CD4-positive, alpha-beta T cell (primary cell): Measurements from ENCODE around the gene DNMT3A. TPM values are rescaled to one million over a fixed set of nuclear protein-coding genes. Genes with fewer than 3 reads are reported as not detected.

Experiments used
- ATAC-seq: fragments of 200-7000 bp; cut with Tn5 transposase; one replicate; pipeline ENCODE4 v1.10.0; 2022; ENCODE audit warnings: mild to moderate bottlenecking; ENCODE audit not compliant: poor library complexity
- CTCF ChIA-PET: fragments of 350-600 bp; sonication (Branson Sonifier 250); formaldehyde crosslinking; loops from one replicate; lab custom pipeline; 2021; ENCODE audit warnings: antibody characterized with exemption, inconsistent platforms; lab: Charles Lee
- POLR2A ChIA-PET: fragments of 350-600 bp; sonication (Branson Sonifier 250); formaldehyde crosslinking; loops from one replicate; lab custom pipeline; 2021; ENCODE audit warnings: antibody characterized with exemption, inconsistent platforms; lab: Charles Lee
- DNase-seq, 14 experiments: peaks; one replicate each; pipeline ENCODE4 v3.0.0-alpha.2; 2013 to 2020; ENCODE audit warnings: mixed read lengths in 2 of 14
- H3K27ac ChIP-seq, 2 donors: one replicate each; pipeline versions ENCODE4 v1.5.1 to v1.7.0; 2013; ENCODE audit warnings: low read length in 2 of 2, low read depth in 1 of 2, mild to moderate bottlenecking in 1 of 2
- H3K27me3 ChIP-seq, 2 experiments: 1 replicate in 1 of 2; 2 replicates in 1 of 2; pipeline versions ENCODE4 v1.6.1 to v1.7.0; 2013; ENCODE audit warnings: low read length in 2 of 2, control low read depth in 1 of 2, mild to moderate bottlenecking in 1 of 2, moderate library complexity in 1 of 2; ENCODE audit not compliant: insufficient read depth in 2 of 2, control insufficient read depth in 1 of 2
- H3K36me3 ChIP-seq: one replicate; pipeline ENCODE4 v1.6.1; 2013; ENCODE audit warnings: low read length, control low read depth; ENCODE audit not compliant: insufficient read depth
- H3K4me1 ChIP-seq: one replicate; pipeline ENCODE4 v1.6.1; 2013; ENCODE audit warnings: low read length, control low read depth; ENCODE audit not compliant: insufficient read depth
- H3K4me3 ChIP-seq: one replicate; pipeline ENCODE4 v1.5.1; 2013; ENCODE audit warnings: mild to moderate bottlenecking, low read length, moderate library complexity
- H3K9me3 ChIP-seq, 2 experiments: 1 replicate in 1 of 2; 2 replicates in 1 of 2; pipeline versions ENCODE4 v1.6.1 to v1.7.0; 2013; ENCODE audit warnings: low read length in 2 of 2, mild to moderate bottlenecking in 2 of 2, control low read depth in 1 of 2, moderate library complexity in 1 of 2; ENCODE audit not compliant: control insufficient read depth in 1 of 2, insufficient read depth in 1 of 2
- H3K27ac Mint-ChIP-seq: one replicate; pipeline ENCODE4 v1.8.0; 2020; ENCODE audit warnings: mixed read lengths
- H3K27me3 Mint-ChIP-seq: one replicate; pipeline ENCODE4 v1.8.0; 2021; ENCODE audit warnings: mixed read lengths
- H3K36me3 Mint-ChIP-seq: one replicate; pipeline ENCODE4 v1.8.0; 2021; ENCODE audit warnings: low read depth, mixed read lengths
- H3K4me1 Mint-ChIP-seq: one replicate; pipeline ENCODE4 v1.8.0; 2021; ENCODE audit warnings: low read depth, mixed read lengths
- H3K4me3 Mint-ChIP-seq: one replicate; pipeline ENCODE4 v1.8.0; 2020; ENCODE audit warnings: mild to moderate bottlenecking, mixed read lengths
- H3K9me3 Mint-ChIP-seq: one replicate; pipeline ENCODE4 v1.8.0; 2020; ENCODE audit warnings: mixed read lengths
- intact Hi-C, 2 experiments: fragments of 100-400 bp; cut with DNase I in 1 of 2; cut with micrococcal nuclease in 1 of 2; formaldehyde crosslinking; loops; one replicate each; pipeline versions ENCODE4 v1.15.1 to v1.9.0; 2023 to 2025; cut with DNase I, micrococcal nuclease
- total RNA-seq, 174 experiments: library from RNA in 2 of 174; stranded (reverse) in 2 of 174; gene quantifications; one replicate each; pipeline ENCODE4 v1.2.3 and lab custom pipeline; 2021 to 2026
- TF ChIP-seq, protein P1 (sequence below): fragments of 200-600 bp; IDR thresholded peaks from one replicate; pipeline ENCODE4 v1.8.0; 2022; ENCODE audit warnings: antibody characterized with exemption, mild to moderate bottlenecking

The DNMT3A gene
- total RNA-seq, 2 experiments from 2014 or later: 57.1 to 62.1 TPM

DNA sequence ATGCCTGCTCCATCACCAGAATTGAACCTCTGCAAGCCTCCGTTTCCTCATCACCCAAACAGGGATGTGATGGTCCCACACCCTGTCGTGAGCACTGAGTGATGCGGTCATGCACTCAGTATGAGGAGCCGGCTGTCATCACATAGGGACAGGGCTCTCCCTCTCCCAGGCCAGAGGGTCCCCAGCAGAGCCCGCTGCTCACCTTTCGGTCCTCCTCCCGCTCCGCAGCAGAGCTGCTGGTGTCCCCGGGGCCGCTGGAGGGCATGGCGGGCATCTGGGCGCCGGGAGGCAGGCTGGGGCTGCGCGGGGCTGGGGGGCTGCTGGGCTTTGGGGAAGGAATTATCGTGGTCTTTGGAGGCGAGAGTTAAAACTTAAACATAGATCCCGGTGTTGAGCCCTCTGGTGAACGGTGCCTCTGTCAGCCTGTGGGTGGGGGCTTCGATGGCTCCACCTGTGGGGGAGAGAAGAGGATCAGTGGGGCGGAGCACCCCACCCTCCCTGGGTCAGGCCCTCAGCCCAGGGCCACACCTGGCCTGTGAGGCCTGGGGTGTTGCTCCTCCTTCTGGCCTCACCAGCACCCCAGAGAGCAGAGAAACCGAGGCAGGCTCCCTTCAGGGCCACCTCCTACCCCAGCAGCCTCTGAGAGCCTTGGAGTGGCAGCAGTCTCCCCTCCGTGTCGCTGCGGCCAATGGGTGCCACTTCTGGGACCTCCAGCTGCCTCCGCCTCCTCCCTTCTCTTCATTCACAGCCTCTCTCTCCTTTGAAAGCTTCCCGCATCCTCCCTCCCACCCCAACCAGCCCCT, 27.8 kb downstream of the DNMT3A start:
- no peaks in the 10 kb centered on the region for H3K9me3 Mint-ChIP-seq
- TF ChIP-seq, protein P1, sequence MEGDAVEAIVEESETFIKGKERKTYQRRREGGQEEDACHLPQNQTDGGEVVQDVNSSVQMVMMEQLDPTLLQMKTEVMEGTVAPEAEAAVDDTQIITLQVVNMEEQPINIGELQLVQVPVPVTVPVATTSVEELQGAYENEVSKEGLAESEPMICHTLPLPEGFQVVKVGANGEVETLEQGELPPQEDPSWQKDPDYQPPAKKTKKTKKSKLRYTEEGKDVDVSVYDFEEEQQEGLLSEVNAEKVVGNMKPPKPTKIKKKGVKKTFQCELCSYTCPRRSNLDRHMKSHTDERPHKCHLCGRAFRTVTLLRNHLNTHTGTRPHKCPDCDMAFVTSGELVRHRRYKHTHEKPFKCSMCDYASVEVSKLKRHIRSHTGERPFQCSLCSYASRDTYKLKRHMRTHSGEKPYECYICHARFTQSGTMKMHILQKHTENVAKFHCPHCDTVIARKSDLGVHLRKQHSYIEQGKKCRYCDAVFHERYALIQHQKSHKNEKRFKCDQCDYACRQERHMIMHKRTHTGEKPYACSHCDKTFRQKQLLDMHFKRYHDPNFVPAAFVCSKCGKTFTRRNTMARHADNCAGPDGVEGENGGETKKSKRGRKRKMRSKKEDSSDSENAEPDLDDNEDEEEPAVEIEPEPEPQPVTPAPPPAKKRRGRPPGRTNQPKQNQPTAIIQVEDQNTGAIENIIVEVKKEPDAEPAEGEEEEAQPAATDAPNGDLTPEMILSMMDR: no peak
- peaks cover 34% of the 10 kb centered on the region for H3K36me3 Mint-ChIP-seq
- peak overlapping the region; percentile 80 for H3K4me3 Mint-ChIP-seq
- CTCF ChIA-PET: interaction anchor here (0.7 to 3.0 kb wide), 10 partner anchors 11 to 386 kb away, joined by 3 to 11 read pairs (median 4); no protein-coding TSS in a partner anchor
- H3K27me3 ChIP-seq: no peaks in the 10 kb centered on the region
- intact Hi-C loops: loop anchor here (2.0 to 10.0 kb wide), 4 partner anchors 25 to 63 kb away; no protein-coding TSS in a partner anchor
- ATAC-seq (peak; percentile 16), DNase-seq (no peak)
- no peaks in the 10 kb centered on the region for H3K27me3 Mint-ChIP-seq
- no peaks in the 10 kb centered on the region for H3K9me3 ChIP-seq
- peak overlapping the region; percentile 50 for H3K4me3 ChIP-seq
- H3K27ac ChIP-seq: peak overlapping the region; percentile 77 to 84
- H3K4me1 Mint-ChIP-seq: peaks cover 77% of the 10 kb centered on the region
- H3K4me1 ChIP-seq: peaks cover 79% of the 10 kb centered on the region
- peak overlapping the region; percentile 90 for H3K27ac Mint-ChIP-seq
- POLR2A ChIA-PET: interaction anchor here (0.7 to 3.9 kb wide), 14 partner anchors 9 to 63 kb away, joined by 3 to 37 read pairs (median 8); no protein-coding TSS in a partner anchor
- peaks cover 24% of the 10 kb centered on the region for H3K36me3 ChIP-seq

GRCh38 chr2:25312958-25313710, 28.6 kb downstream of the DNMT3A start:
- Histone ChIP-seq H3K9me3 (no peaks in the 10 kb centered on the region), H3K27me3 (no peaks in the 10 kb centered on the region), H3K4me3 (peak overlapping the region; percentile 50), H3K36me3 (peaks cover 32% of the 10 kb centered on the region), H3K4me1 (peaks cover 87% of the 10 kb centered on the region), H3K27ac (peak overlapping the region; percentile 39 to 77)
- peak in 7 of 14 experiments; percentile 21 to 63 (median 53) for DNase-seq
- peaks cover 40% of the 10 kb centered on the region for H3K36me3 Mint-ChIP-seq
- intact Hi-C loops: loop anchor here (5.0 to 10.0 kb wide), 3 partner anchors 36 to 64 kb away; no protein-coding TSS in a partner anchor
- H3K4me1 Mint-ChIP-seq: peaks cover 85% of the 10 kb centered on the region
- H3K9me3 Mint-ChIP-seq: no peaks in the 10 kb centered on the region
- CTCF ChIA-PET: interaction anchor here (0.6 to 3.0 kb wide), 7 partner anchors 12 to 127 kb away, joined by 3 to 8 read pairs (median 3); no protein-coding TSS in a partner anchor
- POLR2A ChIA-PET: interaction anchor here (0.6 to 3.9 kb wide), 5 partner anchors 11 to 39 kb away, joined by 3 to 37 read pairs (median 21); no protein-coding TSS in a partner anchor
- H3K4me3 Mint-ChIP-seq: peak overlapping the region; percentile 80
- TF ChIP-seq, protein P1: peak; percentile 14
- no peaks in the 10 kb centered on the region for H3K27me3 Mint-ChIP-seq
- peak; percentile 33 for ATAC-seq
- H3K27ac Mint-ChIP-seq: peak overlapping the region; percentile 90
